Central memory CD8-positive, alpha-beta T cell (primary cell): ENCODE results near the gene IL17D.
"Not testable (repeated sequence)": the region's sequence is repeated elsewhere in the genome, so short reads cannot be mapped to it uniquely, and the experiment has no call there.

Experiments used
- ATAC-seq: fragments of 150-1000 bp; cut with Tn5 transposase; replicated peaks from 2 replicates; pipeline ENCODE4 v1.10.0; 2022; ENCODE audit warnings: mild to moderate bottlenecking, moderate FRiP score, moderate number of reproducible peaks; ENCODE audit not compliant: poor library complexity, severe bottlenecking; ENCODE audit errors: extremely low read depth
- DNase-seq, 2 donors: peaks; one replicate each; pipeline ENCODE4 v3.0.0; 2021; ENCODE audit warnings: low spot score in 2 of 2
- H3K27ac Mint-ChIP-seq: one replicate; pipeline ENCODE4 v1.8.0; 2022; ENCODE audit warnings: low read depth, mild to moderate bottlenecking, moderate library complexity, mixed read lengths
- H3K27me3 Mint-ChIP-seq: one replicate; pipeline ENCODE4 v1.8.0; 2022; ENCODE audit warnings: mixed read lengths
- H3K36me3 Mint-ChIP-seq: one replicate; pipeline ENCODE4 v1.8.0; 2022; ENCODE audit warnings: mild to moderate bottlenecking, moderate library complexity, mixed read lengths; ENCODE audit not compliant: insufficient read depth
- H3K4me1 Mint-ChIP-seq: one replicate; pipeline ENCODE4 v1.8.0; 2022; ENCODE audit warnings: mixed read lengths
- H3K4me3 Mint-ChIP-seq: one replicate; pipeline ENCODE4 v1.8.0; 2022; ENCODE audit warnings: mild to moderate bottlenecking, moderate library complexity, mixed read lengths
- H3K9me3 Mint-ChIP-seq: one replicate; pipeline ENCODE4 v1.8.0; 2022; ENCODE audit warnings: mixed read lengths

Gene IL17D

GRCh38 chr13:20680416-20681080, 23.0 kb upstream of the IL17D start:
- Mint-ChIP-seq H3K27me3 (no peaks in the 10 kb centered on the region), H3K9me3 (no peaks in the 10 kb centered on the region), H3K36me3 (peaks cover 1% of the 10 kb centered on the region), H3K27ac (no peak overlapping the region), H3K4me1 (no peaks in the 10 kb centered on the region), H3K4me3 (no peak overlapping the region)
- ATAC-seq (no peak), DNase-seq (no peak)

- H3K9me3 Mint-ChIP-seq, ATAC-seq, DNase-seq, H3K4me3 Mint-ChIP-seq, H3K27me3 Mint-ChIP-seq, H3K36me3 Mint-ChIP-seq, H3K27ac Mint-ChIP-seq, H3K4me1 Mint-ChIP-seq: not testable (repeated sequence)
Observed at GRCh38 chr13:20681481-20681880, 22.0 kb upstream of the IL17D start.

DNA sequence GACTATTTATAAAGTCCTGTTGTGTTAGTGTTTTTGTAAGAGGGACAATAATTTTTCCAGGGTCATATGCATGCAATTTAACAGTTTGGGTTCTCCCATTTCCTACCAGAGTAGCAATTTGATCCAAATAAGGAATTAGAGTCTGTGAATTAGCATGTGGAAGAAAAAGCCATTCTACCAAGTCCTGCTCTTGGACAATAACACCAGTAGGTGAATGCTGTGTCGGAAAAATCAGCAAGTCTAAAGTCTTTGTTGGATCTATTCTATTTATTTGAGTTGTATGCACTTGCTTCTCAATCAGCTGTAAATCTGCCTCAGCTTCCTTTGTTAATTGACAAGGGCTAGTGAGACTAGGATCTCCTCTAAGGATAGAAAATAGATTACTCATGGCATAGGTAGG, 21.4 kb upstream of the IL17D start:
- DNase-seq (no peak), ATAC-seq (no peak)
- Mint-ChIP-seq H3K9me3 (no peaks in the 10 kb centered on the region), H3K4me1 (no peaks in the 10 kb centered on the region), H3K36me3 (no peaks in the 10 kb centered on the region), H3K27me3 (no peaks in the 10 kb centered on the region), H3K27ac (no peak overlapping the region), H3K4me3 (no peak overlapping the region)

- ATAC-seq (no peak), DNase-seq (no peak)
- H3K9me3 Mint-ChIP-seq, result no peaks in the 10 kb centered on the region
Observed at GRCh38 chr13:20684041-20684440, 19.5 kb upstream of the IL17D start.

DNA sequence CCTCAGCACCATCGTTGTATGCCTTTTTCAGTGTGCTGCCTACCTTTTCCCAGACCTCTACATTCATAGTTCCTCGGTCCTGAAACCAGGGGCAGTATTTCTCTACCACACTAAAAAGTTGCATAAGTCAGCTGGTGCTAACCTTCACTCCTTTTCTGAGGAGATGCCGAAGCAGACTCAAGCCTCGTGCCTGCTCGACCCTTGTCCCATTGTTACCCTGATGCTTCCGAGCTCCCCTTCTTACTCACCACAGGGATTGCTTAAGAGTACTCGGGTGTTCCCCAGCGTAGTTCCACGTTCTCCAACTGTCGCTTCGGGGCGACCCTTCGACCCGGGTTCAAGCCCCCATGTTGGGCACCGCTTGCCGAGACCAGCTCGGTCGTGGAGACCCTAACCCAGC, 19.0 kb upstream of the IL17D start:
- H3K36me3 Mint-ChIP-seq, result no peaks in the 10 kb centered on the region
- H3K27me3 Mint-ChIP-seq, result no peaks in the 10 kb centered on the region

More at GRCh38 chr13:20684041-20684440, 19.5 kb upstream of the IL17D start:
- H3K4me3 Mint-ChIP-seq, result no peak overlapping the region
- H3K27me3 Mint-ChIP-seq, result no peaks in the 10 kb centered on the region
- H3K4me1 Mint-ChIP-seq, result no peaks in the 10 kb centered on the region
- H3K27ac Mint-ChIP-seq, result no peak overlapping the region
- no peaks in the 10 kb centered on the region for H3K36me3 Mint-ChIP-seq

GRCh38 chr13:20685092-20685491, 18.4 kb upstream of the IL17D start:
- Mint-ChIP-seq H3K36me3 (no peaks in the 10 kb centered on the region), H3K27me3 (no peaks in the 10 kb centered on the region), H3K9me3 (no peaks in the 10 kb centered on the region), H3K4me1 (no peaks in the 10 kb centered on the region), H3K27ac (no peak overlapping the region), H3K4me3 (no peak overlapping the region)
- ATAC-seq (no peak), DNase-seq (no peak)

More for the DNA sequence above, 19.0 kb upstream of the IL17D start:
- H3K4me3 Mint-ChIP-seq, result no peak overlapping the region
- H3K4me1 Mint-ChIP-seq, result no peaks in the 10 kb centered on the region
- DNase-seq, result no peak
- no peak for ATAC-seq
- H3K27ac Mint-ChIP-seq, result no peak overlapping the region
- H3K9me3 Mint-ChIP-seq, result no peaks in the 10 kb centered on the region

DNA sequence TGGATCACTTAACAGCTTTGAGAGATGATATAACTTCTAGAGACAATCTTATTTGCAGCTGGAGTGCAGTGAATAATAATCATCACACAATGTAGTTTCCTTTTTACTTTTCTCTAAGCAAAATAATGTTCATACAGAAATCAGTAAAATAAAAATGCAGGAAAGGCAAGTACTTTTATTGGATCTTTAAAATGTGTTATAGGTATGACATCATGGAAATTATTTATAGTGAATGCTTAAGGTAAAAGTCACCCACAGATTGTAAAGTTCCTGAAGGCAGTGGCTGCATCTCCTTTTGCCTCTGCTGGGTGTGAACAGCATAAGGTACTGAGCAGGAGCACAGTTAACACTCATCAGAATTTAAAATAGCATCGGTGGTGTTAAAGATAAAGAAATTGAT, 17.3 kb upstream of the IL17D start:
- no peaks in the 10 kb centered on the region for H3K36me3 Mint-ChIP-seq
- ATAC-seq (no peak), DNase-seq (no peak)
- H3K4me3 Mint-ChIP-seq, result no peak overlapping the region
- no peaks in the 10 kb centered on the region for H3K9me3 Mint-ChIP-seq
- no peaks in the 10 kb centered on the region for H3K4me1 Mint-ChIP-seq
- no peaks in the 10 kb centered on the region for H3K27me3 Mint-ChIP-seq
- H3K27ac Mint-ChIP-seq, result no peak overlapping the region

DNA sequence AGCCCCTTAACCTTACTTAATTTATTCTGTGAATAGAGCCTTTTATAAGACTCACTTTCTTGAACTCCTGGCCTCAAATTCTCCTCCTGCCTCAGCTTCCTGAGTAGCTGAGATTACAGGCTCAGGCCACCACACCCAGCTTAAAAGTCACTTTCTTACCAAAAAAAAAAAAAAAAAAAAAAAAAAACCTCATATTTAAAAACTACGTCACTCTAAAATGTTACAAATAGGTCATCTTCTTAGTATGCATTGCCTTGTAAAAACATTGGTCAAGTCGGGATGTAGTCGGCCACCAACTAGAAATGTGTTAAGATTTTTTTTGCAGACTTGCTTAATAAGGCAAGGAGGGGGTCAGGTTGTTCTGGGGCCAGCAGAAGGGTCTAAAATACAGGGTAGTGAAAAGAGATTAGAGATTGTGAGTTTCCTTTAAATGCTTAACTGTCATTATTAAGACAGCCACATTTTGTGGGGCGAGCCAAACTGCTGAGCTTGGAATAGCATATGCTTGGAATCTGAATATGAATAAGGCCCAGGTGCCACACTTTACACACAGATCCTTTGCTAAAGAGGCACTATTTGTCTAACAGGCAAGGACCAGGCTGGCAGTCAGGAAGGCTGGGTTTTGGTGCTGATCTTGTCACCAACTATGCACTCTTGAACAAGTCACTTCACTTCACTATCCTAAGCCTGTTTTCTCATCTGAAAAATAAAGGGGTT, 16.5 kb upstream of the IL17D start:
- Mint-ChIP-seq H3K27ac (no peak overlapping the region), H3K9me3 (no peaks in the 10 kb centered on the region), H3K27me3 (no peaks in the 10 kb centered on the region), H3K36me3 (no peaks in the 10 kb centered on the region), H3K4me1 (no peaks in the 10 kb centered on the region), H3K4me3 (no peak overlapping the region)
- ATAC-seq, result no peak
- no peak for DNase-seq

DNA sequence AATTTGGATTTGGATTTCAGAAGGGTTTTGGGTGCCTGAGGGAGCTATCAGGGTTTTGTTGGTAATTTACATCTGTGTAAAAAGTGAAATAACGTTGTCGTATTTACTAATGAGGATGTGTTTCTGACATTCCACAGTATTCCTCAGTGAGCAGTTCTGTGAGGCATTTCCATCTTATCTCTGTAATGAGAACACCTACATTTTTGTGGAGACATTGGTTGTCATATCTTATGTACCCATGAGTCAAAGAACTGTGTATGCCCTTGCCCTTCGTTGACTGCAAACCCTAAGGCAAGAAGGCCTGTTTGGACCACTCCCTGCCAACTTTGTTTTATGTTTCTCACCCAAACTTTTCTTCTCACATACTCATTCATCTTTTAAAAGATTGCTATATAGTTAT, 14.2 kb upstream of the IL17D start:
- no peak overlapping the region for H3K27ac Mint-ChIP-seq
- no peak for DNase-seq

GRCh38 chr13:20691616-20692015, 11.9 kb upstream of the IL17D start:
- peaks cover 10% of the 10 kb centered on the region for H3K27me3 Mint-ChIP-seq
- H3K4me1 Mint-ChIP-seq, result peaks cover 6% of the 10 kb centered on the region
- H3K27ac Mint-ChIP-seq, result no peak overlapping the region
- no peaks in the 10 kb centered on the region for H3K9me3 Mint-ChIP-seq
- H3K4me3 Mint-ChIP-seq, result no peak overlapping the region
- ATAC-seq (no peak), DNase-seq (no peak)
- H3K36me3 Mint-ChIP-seq, result no peaks in the 10 kb centered on the region

More for the DNA sequence above, 14.2 kb upstream of the IL17D start:
- no peaks in the 10 kb centered on the region for H3K27me3 Mint-ChIP-seq
- no peaks in the 10 kb centered on the region for H3K9me3 Mint-ChIP-seq
- H3K36me3 Mint-ChIP-seq, result no peaks in the 10 kb centered on the region
- no peak overlapping the region for H3K4me3 Mint-ChIP-seq
- no peak for ATAC-seq
- no peaks in the 10 kb centered on the region for H3K4me1 Mint-ChIP-seq

DNA sequence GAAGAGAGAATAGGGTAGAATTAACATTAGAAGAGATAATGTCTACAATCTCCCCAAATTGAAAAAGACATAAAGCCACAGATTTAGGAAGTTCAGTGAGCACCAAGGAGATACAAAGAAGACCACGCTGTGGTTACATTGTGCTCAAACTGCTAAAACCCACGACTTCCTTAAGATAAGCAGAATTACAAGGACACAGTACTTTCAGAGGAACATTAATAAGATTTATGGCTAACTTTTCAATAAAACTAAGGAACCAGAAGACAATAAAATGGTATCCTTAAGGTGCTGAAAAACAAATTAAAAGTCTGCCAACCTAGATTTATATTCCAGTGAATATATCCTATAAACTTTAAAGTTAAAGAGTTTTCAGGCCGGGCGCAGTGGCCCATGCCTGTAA, 7.4 kb upstream of the IL17D start:
- Mint-ChIP-seq H3K9me3 (no peaks in the 10 kb centered on the region), H3K27ac (no peak overlapping the region), H3K27me3 (peaks cover 26% of the 10 kb centered on the region), H3K36me3 (peaks cover 2% of the 10 kb centered on the region), H3K4me1 (peaks cover 6% of the 10 kb centered on the region), H3K4me3 (no peak overlapping the region)
- ATAC-seq, result no peak
- no peak for DNase-seq

- H3K36me3 Mint-ChIP-seq, result peaks cover 7% of the 10 kb centered on the region
- H3K9me3 Mint-ChIP-seq, result no peaks in the 10 kb centered on the region
- H3K27ac Mint-ChIP-seq, result no peak overlapping the region
- peaks cover 28% of the 10 kb centered on the region for H3K27me3 Mint-ChIP-seq
- H3K4me3 Mint-ChIP-seq, result no peak overlapping the region
- no peak for DNase-seq
- H3K4me1 Mint-ChIP-seq, result peaks cover 12% of the 10 kb centered on the region
- no peak for ATAC-seq
Observed at GRCh38 chr13:20699715-20700114, 3.8 kb upstream of the IL17D start.

DNA sequence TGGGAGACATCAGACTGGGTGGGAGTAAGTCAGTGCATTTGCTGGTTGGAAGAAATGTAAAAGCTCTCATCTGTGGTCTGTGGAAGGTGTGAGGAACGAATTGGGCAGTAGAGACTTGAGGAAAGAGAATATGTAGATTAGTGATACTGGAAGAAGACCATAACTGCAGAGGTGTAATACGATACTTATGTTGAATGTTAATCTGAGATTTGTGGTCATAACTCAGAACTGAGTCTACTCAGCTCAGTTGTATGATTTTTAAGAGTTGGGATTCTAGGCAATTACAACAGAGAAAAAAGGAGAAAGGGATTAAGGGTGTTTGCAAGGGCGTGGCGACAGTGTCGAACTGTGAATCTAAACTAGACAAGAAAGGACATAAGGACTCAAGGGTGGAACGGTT, 3.2 kb upstream of the IL17D start:
- ATAC-seq (no peak), DNase-seq (no peak)
- Mint-ChIP-seq H3K36me3 (peaks cover 7% of the 10 kb centered on the region), H3K4me1 (peaks cover 12% of the 10 kb centered on the region), H3K9me3 (no peaks in the 10 kb centered on the region), H3K27me3 (peaks cover 27% of the 10 kb centered on the region), H3K27ac (no peak overlapping the region), H3K4me3 (no peak overlapping the region)
